GM10847 (cell line): Measurements from ENCODE around the gene KRTAP5-1.

Source experiments
- POLR2A ChIP-seq: IDR thresholded peaks from 2 replicates; pipeline ENCODE4 v1.6.1; 2011; ENCODE audit not compliant: insufficient read length; ENCODE audit errors: extremely low read depth

The KRTAP5-1 gene

DNA sequence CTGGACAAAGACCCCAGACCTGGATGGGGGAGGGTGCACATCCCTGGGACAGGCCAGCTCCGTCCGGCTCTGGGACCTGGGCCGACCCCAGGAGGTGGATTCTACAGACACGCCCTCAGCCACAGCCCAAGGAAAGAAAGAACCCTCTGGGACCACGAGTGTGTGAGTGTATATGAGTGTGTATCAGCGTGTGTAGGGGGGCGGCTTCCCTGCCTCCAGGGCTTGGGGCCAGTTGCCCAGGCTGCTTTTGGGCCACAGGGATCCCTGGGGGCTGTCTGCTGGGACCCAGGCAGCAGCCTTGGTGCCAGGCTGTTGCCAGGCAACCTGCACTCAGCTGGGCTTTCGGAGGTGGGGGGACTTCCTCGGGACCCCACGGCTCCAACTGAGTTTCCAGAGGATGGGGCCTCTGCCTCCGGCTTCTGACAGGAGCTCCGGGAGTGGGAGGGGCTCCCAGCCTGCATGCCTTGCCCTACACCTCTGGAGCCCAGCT lies 21.9 kb downstream of the KRTAP5-1 start:
- no peak for TF ChIP-seq POLR2A

DNA sequence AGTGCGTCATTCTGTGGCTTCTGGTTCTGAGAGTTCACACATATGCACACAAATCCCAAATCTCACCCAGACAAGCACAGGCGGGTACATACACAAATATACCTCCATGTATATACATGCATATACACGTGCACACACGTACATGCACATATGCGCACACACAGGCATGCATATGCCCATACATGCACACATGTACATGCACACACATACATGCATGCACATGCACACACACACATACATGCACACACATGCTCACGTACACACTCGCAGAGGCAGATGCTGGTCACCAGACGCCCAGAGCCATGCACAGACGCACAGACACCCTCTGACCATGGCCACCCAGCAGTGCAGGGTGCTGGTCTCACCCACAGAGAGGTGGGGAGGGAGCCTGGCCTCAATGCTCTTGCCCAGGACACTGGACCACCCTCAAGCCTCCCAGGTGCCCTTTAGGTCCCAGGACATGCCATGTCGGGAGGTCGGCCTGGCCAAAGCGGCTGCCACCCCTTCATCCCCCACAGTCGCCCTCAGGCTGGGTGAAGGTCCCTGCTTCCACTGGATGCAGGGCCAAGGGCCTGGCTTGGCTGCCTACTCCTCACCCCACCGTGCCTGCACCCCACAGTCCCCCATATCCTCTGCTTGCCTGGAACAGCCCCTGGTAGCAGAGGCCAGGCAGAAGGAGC lies 22.5 kb downstream of the KRTAP5-1 start:
- TF ChIP-seq POLR2A, result no peak

DNA sequence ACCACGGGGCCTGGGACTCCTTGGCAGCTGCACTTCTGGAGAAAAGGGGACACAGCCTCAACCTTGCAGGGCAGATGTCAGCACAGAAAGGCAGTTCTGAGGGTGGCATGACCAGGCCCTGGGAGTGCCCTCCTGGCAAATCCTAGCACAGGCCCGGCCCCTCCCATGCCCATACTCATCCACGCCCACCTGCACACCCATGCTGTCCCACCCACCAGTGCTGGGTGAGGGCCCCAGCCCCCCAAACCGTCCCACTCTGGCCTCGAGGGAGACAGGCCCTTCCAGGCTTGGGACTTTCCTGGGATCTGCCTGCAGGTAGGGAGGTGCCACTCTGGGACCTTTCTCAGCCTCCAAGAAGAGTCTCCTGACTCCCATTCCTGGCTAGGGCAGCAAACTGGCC lies 23.1 kb downstream of the KRTAP5-1 start:
- no peak for TF ChIP-seq POLR2A

DNA sequence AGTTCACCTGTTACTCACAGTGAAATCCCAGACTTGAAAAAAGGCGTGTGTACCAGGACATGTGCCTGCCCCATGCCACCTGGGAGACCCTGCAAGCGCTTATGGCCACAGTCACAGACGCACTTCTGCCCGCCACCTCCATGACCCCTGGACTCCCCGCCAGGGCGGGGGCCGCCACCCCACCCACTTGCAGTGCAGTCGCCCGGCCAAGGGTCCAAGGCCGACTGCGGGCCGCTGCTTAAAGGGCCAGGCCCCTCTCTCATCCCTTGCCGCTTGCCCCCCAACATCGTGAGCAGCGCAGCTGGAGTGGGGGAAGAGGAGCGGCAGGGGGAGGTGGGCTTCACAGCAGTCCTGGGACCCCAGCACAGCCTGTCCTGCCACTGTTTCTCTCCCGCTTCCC lies 23.8 kb downstream of the KRTAP5-1 start:
- TF ChIP-seq POLR2A, result no peak

DNA sequence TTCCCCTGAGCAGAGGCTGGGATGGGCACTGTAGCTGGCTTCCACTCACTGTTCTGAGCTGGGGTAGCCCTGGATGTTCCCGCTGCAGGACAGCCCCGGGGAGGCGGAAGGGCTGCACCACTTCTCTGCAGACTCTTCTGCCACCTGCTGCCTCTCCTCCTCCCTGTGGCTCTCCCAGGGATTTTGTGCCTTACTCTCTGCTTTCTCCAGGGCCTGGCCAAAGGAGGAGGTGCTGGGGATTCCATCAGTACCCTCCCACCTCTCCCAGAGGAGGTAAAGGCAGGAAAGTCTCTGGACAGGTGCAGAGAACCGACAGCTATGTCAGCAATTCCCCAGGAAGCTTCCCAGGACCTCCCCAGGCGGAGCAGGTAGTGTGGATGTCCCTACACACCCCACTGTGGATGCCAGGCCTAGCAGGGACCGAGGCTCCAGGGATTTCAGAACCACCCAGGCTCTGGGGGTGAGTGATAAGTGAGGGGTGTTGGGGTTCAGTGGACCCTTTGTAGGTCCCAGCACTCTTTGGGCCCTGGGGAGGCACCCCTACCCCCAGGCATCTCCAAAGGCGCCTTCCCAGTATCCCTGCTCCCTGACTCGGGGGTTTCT lies 24.3 kb downstream of the KRTAP5-1 start:
- TF ChIP-seq POLR2A, result no peak

DNA sequence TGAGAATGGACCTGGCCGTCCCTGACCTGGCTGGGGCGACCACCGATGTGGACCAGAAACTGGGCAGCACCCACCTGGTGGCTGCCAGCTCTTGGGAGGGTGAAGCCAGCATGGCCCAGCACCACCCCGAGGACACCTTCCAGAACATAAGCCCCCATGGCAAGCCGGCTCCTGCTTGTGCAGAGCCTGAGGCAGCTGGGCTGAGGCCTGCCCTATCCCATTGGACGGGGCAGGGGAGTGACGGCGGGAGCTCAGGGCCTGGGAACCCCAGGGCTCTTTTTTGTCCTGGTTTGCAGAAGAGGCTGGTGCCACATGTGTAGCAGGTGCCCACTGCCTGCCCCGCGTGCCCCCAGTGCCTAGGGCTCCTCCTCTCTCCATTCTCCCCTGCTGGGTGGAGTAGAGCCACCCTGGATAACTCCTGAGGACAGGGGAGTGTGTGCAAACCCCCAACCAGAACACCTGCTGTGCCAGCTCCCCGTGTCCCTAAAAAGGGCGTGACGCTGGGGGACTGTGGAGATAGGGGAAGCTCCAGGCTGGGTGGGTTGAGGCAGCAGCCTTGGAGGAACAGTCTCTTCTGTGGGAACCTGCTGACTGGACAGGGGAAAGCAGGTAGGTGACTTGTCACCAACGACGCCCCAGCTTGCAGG lies 25.0 kb downstream of the KRTAP5-1 start:
- no peak for TF ChIP-seq POLR2A

DNA sequence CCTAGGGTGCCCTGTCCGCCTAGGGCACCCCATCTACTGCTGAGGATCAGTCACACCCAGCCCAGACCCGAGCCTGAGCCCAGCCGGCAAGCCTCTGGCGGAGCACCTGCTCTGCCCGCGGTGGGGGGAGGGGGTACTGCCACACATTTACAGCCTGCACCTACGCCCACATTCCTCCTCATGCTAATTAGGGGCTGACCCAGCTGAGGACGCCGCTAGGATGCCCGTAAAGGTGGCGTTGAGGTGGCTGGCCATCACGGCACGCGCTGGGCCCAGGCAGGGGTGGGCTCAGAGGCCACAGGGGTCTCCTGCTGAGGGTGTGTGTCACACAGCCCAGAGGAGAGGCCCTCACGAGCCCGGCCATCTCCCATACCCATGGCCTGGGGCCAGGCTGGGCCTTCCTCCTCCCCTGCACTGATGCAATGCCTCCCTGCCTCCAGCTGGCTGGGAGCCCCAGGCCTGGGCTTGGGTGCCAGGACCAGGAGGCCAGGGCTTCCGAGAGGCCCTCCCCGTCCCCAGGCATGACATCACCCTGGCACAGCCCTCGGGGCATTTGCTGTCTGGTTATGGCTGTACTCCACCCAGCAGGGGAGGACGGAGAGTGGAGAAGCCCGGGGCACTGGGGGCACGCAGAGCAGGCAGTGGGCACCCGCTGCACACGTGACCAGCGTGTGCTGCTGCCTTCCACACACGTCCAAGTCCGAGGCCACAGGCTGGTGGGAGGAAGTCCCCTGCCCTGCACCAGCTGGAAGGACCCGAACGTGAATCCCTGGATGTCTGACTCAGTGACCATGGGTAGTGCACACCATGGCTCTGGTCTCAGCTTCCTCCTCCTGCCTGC lies 25.8 kb downstream of the KRTAP5-1 start:
- TF ChIP-seq POLR2A, result no peak

DNA sequence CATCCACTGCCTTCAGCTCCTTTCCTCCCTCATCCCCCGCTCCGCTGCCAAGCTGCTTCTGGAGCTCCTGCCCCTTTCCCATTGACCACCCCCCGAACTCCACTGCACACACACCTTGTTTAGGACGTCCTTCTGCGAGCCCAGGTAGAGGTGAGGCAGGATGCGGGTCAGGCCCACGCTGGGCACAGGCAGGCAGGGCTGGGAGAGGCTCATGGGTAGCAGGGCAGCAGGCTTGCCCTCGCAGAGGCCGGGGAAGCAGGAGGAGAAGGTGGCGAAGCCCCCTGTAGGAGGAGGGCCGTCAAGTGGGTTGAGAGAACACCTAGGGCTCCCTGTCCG lies 26.3 kb downstream of the KRTAP5-1 start:
- TF ChIP-seq POLR2A, result no peak

DNA sequence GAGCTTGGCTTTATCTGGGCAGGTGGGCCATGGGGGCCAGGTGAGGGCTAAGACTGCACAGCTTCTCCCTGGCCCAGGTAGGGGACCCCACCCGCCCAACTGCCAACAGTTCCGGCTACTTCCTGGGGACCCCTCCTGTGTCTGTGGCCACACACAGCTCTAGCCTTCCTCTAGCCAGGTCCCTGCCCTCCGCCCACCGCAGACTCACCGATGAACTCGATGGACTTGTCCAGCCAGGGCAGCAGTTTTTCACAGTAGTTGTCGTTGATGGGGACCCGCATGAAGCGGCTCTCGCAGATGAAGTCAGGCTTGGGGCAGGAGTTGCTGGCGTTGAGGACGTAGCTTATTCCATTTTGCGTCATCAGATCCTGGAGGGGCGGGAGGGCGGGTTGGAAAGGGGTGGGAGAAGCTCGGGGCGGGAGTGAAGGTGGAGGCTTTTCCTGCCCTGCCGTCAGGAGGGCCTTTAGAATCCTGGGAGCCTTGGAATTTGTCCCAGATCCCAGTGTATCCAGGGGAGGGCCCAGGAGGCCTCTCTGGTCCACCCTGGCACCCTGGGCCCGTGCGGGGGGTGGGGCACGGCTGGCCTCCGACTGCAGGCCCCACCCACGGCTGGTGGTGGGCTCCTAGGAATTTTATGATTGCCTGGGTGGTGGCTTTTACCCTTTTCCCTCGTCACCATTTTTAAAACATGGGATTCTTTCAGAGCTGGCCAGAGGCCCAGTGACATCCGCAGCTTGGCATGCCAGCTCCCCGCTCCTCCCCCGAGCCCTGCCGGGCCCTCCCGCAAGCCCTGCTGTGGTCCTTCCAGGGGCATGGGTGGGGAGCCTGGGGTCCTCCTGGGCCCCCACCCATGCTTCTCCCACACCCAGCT lies 26.9 kb downstream of the KRTAP5-1 start:
- TF ChIP-seq POLR2A, result no peak

DNA sequence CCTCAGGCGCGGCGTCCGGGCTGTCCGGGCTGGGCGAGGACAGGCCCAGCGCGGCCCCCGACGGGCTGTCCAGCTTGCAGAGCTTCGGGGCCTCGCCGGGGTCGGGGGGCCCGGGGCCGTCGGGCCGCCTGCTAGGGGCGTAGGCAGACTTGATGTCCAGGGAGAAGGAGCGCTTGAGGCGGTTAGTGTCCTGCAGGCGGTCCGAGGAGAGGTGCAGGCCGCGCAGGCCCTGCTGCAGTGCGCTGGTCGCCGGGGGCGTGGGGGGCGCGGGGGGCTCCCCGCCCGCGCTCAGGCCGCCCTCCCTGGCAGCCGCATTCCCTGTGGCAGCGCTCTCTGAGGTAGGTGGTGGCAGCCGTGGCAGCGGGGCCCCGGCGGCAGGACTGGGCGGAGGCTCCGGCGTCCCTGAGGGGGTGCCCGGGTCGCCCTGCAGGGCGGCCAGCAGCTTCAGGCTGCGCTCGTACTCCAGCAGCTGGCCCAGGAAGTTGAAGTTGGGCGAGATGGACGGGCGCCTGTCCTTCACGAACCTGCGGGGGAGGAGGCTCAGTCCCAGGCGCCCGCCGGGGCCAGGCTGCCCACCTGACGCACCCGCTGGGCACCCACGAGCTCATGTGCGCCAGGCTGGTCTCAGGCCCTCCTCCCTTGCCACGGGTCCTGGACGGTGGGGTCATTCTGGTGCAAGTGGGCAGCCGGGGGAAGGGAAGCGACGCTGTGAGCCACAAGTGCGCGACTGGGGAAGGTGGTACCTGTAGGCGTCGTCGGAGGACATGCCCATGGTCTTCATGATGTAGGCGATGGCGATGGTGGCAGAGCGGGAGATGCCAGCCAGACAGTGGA lies 27.8 kb downstream of the KRTAP5-1 start:
- TF ChIP-seq POLR2A, result no peak

DNA sequence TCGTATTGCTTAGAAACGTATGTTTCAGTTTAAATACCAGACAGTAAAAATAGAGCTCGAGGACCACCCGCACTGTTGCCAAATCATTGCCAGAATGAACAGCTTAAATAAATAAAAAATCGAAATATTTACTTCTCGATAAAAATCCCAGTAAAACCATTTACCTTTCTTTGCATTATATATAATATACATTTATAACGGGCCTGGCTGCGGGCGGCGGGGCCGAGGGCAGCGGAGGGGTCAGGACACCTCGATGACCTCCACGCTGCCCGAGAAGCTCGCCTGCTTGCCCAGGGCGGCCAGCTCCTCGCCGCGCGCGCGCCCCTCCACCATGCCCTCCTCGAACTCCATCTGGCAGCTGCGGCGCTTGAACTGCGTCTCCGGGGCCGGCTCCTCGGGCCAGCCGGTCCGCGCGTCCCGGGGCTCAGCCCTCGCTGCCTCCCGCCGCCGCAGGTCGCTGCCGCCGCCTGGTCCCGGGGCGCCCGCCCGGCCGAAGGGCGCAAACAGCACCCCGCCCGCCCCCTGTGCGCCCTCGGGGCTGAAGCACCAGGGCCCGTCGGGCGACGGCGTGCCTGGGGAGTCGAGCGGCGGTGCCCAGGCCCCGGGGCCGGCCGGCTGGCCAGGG lies 28.7 kb downstream of the KRTAP5-1 start:
- no peak for TF ChIP-seq POLR2A

DNA sequence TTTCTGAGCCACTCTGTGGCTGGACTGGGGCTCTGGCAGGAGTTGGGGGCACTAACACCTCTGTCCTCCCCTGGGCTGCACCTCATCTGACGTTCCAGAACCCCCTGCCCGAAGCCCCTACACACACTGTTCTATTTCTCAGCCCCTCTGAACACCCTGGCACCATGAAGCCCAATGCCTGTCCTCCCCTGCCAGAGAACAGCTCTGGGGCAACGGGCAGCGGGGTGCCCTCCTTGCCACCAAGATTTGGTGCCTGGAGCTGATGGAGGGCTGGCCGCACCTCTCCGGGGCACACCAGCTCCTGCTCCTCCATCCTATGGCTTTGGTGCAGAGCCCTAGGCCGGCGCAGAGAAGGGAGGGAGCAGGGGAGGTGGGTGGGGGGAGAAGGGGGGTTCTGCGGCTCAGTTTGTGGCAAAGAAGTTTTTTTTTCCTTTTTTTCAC lies 29.4 kb downstream of the KRTAP5-1 start:
- TF ChIP-seq POLR2A, result no peak

DNA sequence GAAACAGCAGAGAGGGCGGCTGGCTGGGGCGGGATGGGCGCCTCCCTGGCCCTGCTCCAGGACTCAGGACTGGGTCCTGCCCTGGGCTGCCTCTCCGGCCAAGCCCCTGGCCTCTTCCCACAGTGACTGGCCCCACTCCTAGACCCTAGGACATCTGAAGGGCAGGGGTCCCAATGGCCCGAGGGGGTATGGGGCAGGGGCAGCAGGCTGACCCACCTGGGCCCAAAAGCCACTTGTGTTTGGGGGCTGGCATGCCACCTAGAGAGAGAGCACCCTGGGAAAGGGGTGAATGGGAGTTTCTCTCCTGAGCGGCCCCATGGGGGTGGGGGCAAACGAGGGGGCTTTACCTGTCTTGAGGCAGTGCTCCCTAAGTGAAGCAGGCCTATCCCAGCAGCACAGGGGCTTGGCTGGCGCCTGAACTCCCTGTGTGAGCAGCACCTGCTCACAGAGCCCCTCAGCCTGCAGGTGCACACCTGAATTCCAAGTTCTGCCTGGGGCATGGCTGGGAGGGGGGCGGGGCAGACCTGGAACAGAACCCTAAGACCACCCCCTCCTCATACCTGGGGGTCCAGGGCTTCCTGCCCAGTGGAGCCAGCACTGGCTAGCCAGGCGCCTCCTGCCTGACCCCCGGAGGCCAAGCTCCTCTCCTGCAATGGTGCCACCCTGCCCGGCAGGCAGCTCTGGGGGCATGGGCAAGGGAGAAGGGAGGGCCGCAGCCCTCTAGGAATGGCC lies 29.9 kb downstream of the KRTAP5-1 start:
- no peak for TF ChIP-seq POLR2A
